Neural cell (in vitro differentiated cells): ENCODE results near the gene GID4.

Experiments used
- CTCF ChIP-seq: fragments of 450-650 bp; IDR thresholded peaks from 2 replicates; pipeline ENCODE4 v1.5.1; 2014; ENCODE audit warnings: antibody characterized with exemption, mild to moderate bottlenecking, moderate library complexity; ENCODE audit not compliant: poor library complexity, severe bottlenecking
- EZH2 ChIP-seq: fragments of 200-600, 300-800 bp; shearing (Covaris generic), sonication (generic); IDR thresholded peaks from 2 replicates; pipeline ENCODE4 v1.6.1; 2014; ENCODE audit warnings: antibody characterized with exemption, low read length, borderline replicate concordance, mild to moderate bottlenecking; ENCODE audit not compliant: insufficient read depth, poor library complexity, severe bottlenecking
- RAD21 ChIP-seq: fragments of 450-650 bp; conservative IDR thresholded peaks from 2 replicates; pipeline ENCODE4 v1.6.1; 2014; ENCODE audit warnings: antibody characterized with exemption, mild to moderate bottlenecking, moderate library complexity
- SMC3 ChIP-seq: fragments of 450-650 bp; conservative IDR thresholded peaks from 2 replicates; pipeline ENCODE4 v1.6.1; 2014; ENCODE audit warnings: antibody characterized with exemption, mild to moderate bottlenecking, moderate library complexity; ENCODE audit not compliant: poor library complexity

GRCh38 chr17:18074566-18075272, 35.5 kb downstream of the GID4 start:
- no peak for TF ChIP-seq EZH2
- TF ChIP-seq SMC3: no peak
- no peak for TF ChIP-seq CTCF
- no peak for TF ChIP-seq RAD21
